ENCODE data around the gene LPCAT2. TPM values are rescaled to one million over a fixed set of nuclear protein-coding genes. Genes with fewer than 3 reads are reported as not detected.

Gene LPCAT2
- total RNA-seq, 2 donors from 2014 or later, result 6.4 to 6.8 TPM

GRCh38 chr16:55539488-55539887 lies 30.6 kb downstream of the LPCAT2 start:
- H3K27ac Mint-ChIP-seq, result no peak overlapping the region
- Histone ChIP-seq H3K4me1 (ENCODE audit: control insufficient read depth, insufficient read depth, low read length) (no peaks in the 10 kb centered on the region), H3K9ac (ENCODE audit: extremely low read depth, low read length, poor library complexity, severe bottlenecking) (no peak overlapping the region), H3K36me3 (ENCODE audit: control insufficient read depth, insufficient read depth, low read length) (no peaks in the 10 kb centered on the region), H3K4me3 (ENCODE audit: low read length) (no peak overlapping the region), H3K9me3 (ENCODE audit: control insufficient read depth, low read length) (no peaks in the 10 kb centered on the region), H3K27ac (ENCODE audit: low read depth, low read length) (no peak overlapping the region), H3K27me3 (ENCODE audit: control insufficient read depth, insufficient read depth, low read length, poor library complexity, severe bottlenecking) (no peaks in the 10 kb centered on the region)
- no peak overlapping the region for H3K4me3 Mint-ChIP-seq
- no peak for DNase-seq
- no peaks in the 10 kb centered on the region for H3K27me3 Mint-ChIP-seq (ENCODE audit: insufficient read depth)
- WGBS, 2 experiments (ENCODE audit: insufficient coverage in 1 of 2, insufficient read length in 1 of 2), result 90% methylated on average over 1 of the region's 1 CpG; no CpG with 5 or more reads in 1 of the 2 experiments
- TF ChIP-seq CTCF (conservative IDR thresholded peaks at IDR 0.05), result no peak
- no peaks in the 10 kb centered on the region for H3K9me3 Mint-ChIP-seq
- no peaks in the 10 kb centered on the region for H3K4me1 Mint-ChIP-seq
- no peaks in the 10 kb centered on the region for H3K36me3 Mint-ChIP-seq (ENCODE audit: low read depth)

DNA sequence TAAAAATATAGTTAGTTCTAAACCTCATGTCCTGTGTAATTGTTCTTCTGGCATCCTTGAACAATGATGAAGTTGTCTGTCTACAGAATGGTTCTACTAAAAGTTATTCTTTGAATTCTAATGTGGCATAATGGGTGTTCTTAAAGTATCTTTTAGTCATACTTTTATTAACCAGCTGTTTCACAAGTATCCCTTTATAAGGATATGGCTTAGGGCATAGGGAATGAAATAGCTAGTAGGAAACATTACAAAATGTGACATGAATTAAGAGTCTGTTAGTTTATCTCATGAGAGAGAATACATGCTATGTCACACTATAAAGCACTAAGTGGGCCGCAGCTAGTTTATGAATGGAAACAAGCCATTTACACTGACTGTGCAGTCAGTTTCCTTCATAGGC lies 31.3 kb downstream of the LPCAT2 start:
- Mint-ChIP-seq H3K4me1 (no peaks in the 10 kb centered on the region), H3K36me3 (ENCODE audit: low read depth) (no peaks in the 10 kb centered on the region), H3K4me3 (no peak overlapping the region), H3K27ac (no peak overlapping the region), H3K27me3 (ENCODE audit: insufficient read depth) (no peaks in the 10 kb centered on the region), H3K9me3 (no peaks in the 10 kb centered on the region)
- no peak for TF ChIP-seq CTCF (conservative IDR thresholded peaks at IDR 0.05)
- Histone ChIP-seq H3K4me3 (ENCODE audit: low read length) (no peak overlapping the region), H3K27me3 (ENCODE audit: control insufficient read depth, insufficient read depth, low read length, poor library complexity, severe bottlenecking) (no peaks in the 10 kb centered on the region), H3K9ac (ENCODE audit: extremely low read depth, low read length, poor library complexity, severe bottlenecking) (no peak overlapping the region), H3K4me1 (ENCODE audit: control insufficient read depth, insufficient read depth, low read length) (no peaks in the 10 kb centered on the region), H3K27ac (ENCODE audit: low read depth, low read length) (no peak overlapping the region), H3K9me3 (ENCODE audit: control insufficient read depth, low read length) (no peaks in the 10 kb centered on the region), H3K36me3 (ENCODE audit: control insufficient read depth, insufficient read depth, low read length) (no peaks in the 10 kb centered on the region)
- WGBS, 2 experiments (ENCODE audit: insufficient coverage in 1 of 2, insufficient read length in 1 of 2), result 100% methylated on average over 1 of the region's 1 CpG
- no peak for DNase-seq

DNA sequence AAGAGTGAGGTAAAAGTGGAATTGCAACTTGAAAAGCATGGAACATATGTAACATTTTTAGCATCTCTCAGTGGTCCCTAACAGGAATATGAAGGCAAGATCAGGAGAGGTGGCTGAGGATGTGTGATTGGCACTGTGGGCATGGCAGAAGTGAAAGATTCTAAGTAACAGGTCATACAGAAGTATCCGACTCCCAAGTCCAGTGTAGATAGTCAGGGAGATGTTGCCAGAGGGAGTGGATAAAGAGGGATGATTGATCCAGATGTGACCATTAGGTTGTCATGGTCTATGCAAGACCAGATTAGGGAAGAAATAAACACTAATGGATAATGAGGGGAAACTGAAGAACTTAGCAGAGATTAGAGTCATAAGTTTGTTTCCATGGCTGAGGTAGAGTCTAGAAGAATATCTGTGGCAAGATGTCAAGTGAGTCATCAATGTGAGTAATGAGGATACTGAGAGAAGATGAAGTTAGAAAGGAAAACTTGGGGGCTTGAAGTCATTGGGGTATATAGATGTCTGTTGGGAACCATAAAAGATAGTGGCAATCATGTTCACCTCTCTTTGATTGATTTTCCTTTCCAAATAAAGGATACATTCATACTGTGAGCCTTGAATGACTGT lies 33.7 kb downstream of the LPCAT2 start:
- no peak overlapping the region for H3K4me3 ChIP-seq (ENCODE audit: low read length)
- H3K27ac Mint-ChIP-seq, result no peak overlapping the region
- no peaks in the 10 kb centered on the region for H3K9me3 Mint-ChIP-seq
- TF ChIP-seq CTCF (conservative IDR thresholded peaks at IDR 0.05), result no peak
- no peak overlapping the region for H3K4me3 Mint-ChIP-seq
- no peaks in the 10 kb centered on the region for H3K9me3 ChIP-seq (ENCODE audit: control insufficient read depth, low read length)
- H3K4me1 ChIP-seq (ENCODE audit: control insufficient read depth, insufficient read depth, low read length), result no peaks in the 10 kb centered on the region
- no peaks in the 10 kb centered on the region for H3K36me3 ChIP-seq (ENCODE audit: control insufficient read depth, insufficient read depth, low read length)
- WGBS, 2 experiments (ENCODE audit: insufficient coverage in 1 of 2, insufficient read length in 1 of 2), result 88 to 93% methylated on average over 1 of the region's 1 CpG
- no peaks in the 10 kb centered on the region for H3K27me3 Mint-ChIP-seq (ENCODE audit: insufficient read depth)
- H3K36me3 Mint-ChIP-seq (ENCODE audit: low read depth), result no peaks in the 10 kb centered on the region
- no peak for DNase-seq
- no peaks in the 10 kb centered on the region for H3K27me3 ChIP-seq (ENCODE audit: control insufficient read depth, insufficient read depth, low read length, poor library complexity, severe bottlenecking)
- no peak overlapping the region for H3K27ac ChIP-seq (ENCODE audit: low read depth, low read length)
- no peak overlapping the region for H3K9ac ChIP-seq (ENCODE audit: extremely low read depth, low read length, poor library complexity, severe bottlenecking)
- H3K4me1 Mint-ChIP-seq, result no peaks in the 10 kb centered on the region
